Transverse colon (tissue), 3 donors: Measurements from ENCODE around the gene LHX3.

ENCODE experiments used
- POLR2A ChIP-seq: fragments of 450-650 bp; IDR thresholded peaks from one replicate; pipeline ENCODE4 v1.6.1; 2016; ENCODE audit warnings: antibody characterized with exemption, mild to moderate bottlenecking, moderate library complexity
- TF ChIP-seq, protein P1 (sequence below), 5 experiments: fragments of 200-600 bp in 3 of 5; fragments of 450-650 bp in 2 of 5; sonication (generic) in 3 of 5; IDR thresholded peaks; 1 replicate in 2 of 5; 2 replicates in 3 of 5; pipeline ENCODE4 v1.5.1; 2016 to 2017; ENCODE audit warnings: antibody characterized with exemption in 5 of 5, inconsistent platforms in 3 of 5, mild to moderate bottlenecking in 2 of 5, moderate library complexity in 1 of 5

DNA sequence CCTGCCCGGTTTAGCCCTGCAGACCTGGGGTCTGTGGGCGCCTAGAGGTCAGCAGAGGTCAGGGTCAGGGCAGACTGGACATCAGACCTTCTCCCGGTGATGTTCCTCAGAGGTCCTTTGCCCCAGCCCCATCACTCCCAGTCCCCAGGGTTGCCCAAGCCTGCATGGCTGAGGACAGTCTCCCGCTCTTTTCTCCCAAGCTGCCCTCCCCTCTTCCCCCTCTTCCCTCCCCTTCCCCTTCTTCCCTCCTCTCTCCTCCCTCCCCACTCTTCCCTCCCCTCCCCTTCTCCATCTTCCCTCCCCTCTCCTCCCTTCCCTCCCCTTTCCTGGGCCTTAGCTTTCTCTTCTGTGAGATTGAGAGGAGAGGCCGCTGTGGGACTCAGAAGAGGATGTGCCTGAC, 10.4 kb downstream of the LHX3 start:
- TF ChIP-seq, protein P1, sequence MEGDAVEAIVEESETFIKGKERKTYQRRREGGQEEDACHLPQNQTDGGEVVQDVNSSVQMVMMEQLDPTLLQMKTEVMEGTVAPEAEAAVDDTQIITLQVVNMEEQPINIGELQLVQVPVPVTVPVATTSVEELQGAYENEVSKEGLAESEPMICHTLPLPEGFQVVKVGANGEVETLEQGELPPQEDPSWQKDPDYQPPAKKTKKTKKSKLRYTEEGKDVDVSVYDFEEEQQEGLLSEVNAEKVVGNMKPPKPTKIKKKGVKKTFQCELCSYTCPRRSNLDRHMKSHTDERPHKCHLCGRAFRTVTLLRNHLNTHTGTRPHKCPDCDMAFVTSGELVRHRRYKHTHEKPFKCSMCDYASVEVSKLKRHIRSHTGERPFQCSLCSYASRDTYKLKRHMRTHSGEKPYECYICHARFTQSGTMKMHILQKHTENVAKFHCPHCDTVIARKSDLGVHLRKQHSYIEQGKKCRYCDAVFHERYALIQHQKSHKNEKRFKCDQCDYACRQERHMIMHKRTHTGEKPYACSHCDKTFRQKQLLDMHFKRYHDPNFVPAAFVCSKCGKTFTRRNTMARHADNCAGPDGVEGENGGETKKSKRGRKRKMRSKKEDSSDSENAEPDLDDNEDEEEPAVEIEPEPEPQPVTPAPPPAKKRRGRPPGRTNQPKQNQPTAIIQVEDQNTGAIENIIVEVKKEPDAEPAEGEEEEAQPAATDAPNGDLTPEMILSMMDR (IDR thresholded peaks at IDR 0.05), result no peak
- TF ChIP-seq POLR2A, result no peak
